Neuronal stem cell (in vitro differentiated cells): ENCODE data around the gene E4F1.

Experiments
- DNase-seq: peaks from one replicate; pipeline ENCODE4 v3.0.0-alpha.2; 2013; ENCODE audit warnings: low spot score
- H2AFZ ChIP-seq: one replicate; pipeline ENCODE4 v1.6.1; 2013; ENCODE audit warnings: mild to moderate bottlenecking, low read length, inconsistent platforms
- H2AK5ac ChIP-seq: 2 replicates; pipeline ENCODE4 v1.6.1; 2013; ENCODE audit warnings: low read depth, mild to moderate bottlenecking, inconsistent platforms, low read length, moderate library complexity, mixed read lengths
- H2BK120ac ChIP-seq: 2 replicates; pipeline ENCODE4 v1.6.1; 2013; ENCODE audit warnings: low read depth, mild to moderate bottlenecking, inconsistent platforms, low read length, moderate library complexity, mixed read lengths
- H2BK12ac ChIP-seq: one replicate; pipeline ENCODE4 v1.6.1; 2013; ENCODE audit warnings: low read length, inconsistent platforms
- H2BK15ac ChIP-seq: 2 replicates; pipeline ENCODE4 v1.6.1; 2013; ENCODE audit warnings: mild to moderate bottlenecking, low read length, inconsistent platforms, mixed read lengths
- H2BK5ac ChIP-seq: one replicate; pipeline ENCODE4 v1.6.1; 2013; ENCODE audit warnings: inconsistent platforms, mild to moderate bottlenecking, low read length, moderate library complexity
- H3K14ac ChIP-seq: one replicate; pipeline ENCODE4 v1.6.1; 2013; ENCODE audit warnings: low read length, inconsistent platforms
- H3K18ac ChIP-seq: 2 replicates; pipeline ENCODE4 v1.6.1; 2013; ENCODE audit warnings: low read length, inconsistent platforms
- H3K23ac ChIP-seq: 2 replicates; pipeline ENCODE4 v1.6.1; 2013; ENCODE audit warnings: low read depth, mild to moderate bottlenecking, mixed read lengths, low read length, inconsistent platforms; ENCODE audit not compliant: poor library complexity
- H3K27ac ChIP-seq: replicated peaks from 3 replicates; pipeline ENCODE4 v1.5.1; 2013; ENCODE audit warnings: low read length, inconsistent platforms
- H3K27me3 ChIP-seq, 3 experiments: 2 replicates each; pipeline ENCODE4 v1.6.1; 2013; ENCODE audit warnings: low read length in 3 of 3, mild to moderate bottlenecking in 2 of 3, inconsistent platforms in 1 of 3, low read depth in 1 of 3, mixed read lengths in 1 of 3, moderate library complexity in 1 of 3; ENCODE audit not compliant: control insufficient read depth in 3 of 3, insufficient read depth in 3 of 3
- H3K36me3 ChIP-seq, 2 donors: replicated peaks in 1 of 2; 2 replicates each; pipeline ENCODE4 v1.6.1; 2013; ENCODE audit warnings: low read length in 2 of 2; ENCODE audit not compliant: control insufficient read depth in 2 of 2, insufficient read depth in 2 of 2
- H3K4ac ChIP-seq: 2 replicates; pipeline ENCODE4 v1.6.1; 2013; ENCODE audit warnings: inconsistent platforms, mild to moderate bottlenecking, low read length, moderate library complexity
- H3K4me1 ChIP-seq, 2 donors: 1 replicate in 1 of 2; 2 replicates in 1 of 2; pipeline ENCODE4 v1.6.1; 2013; ENCODE audit warnings: low read length in 2 of 2, low read depth in 1 of 2; ENCODE audit not compliant: control insufficient read depth in 2 of 2, insufficient read depth in 1 of 2
- H3K4me2 ChIP-seq: one replicate; pipeline ENCODE4 v1.6.1; 2013; ENCODE audit warnings: mild to moderate bottlenecking, low read length, inconsistent platforms; ENCODE audit not compliant: insufficient read depth, poor library complexity, severe bottlenecking
- H3K4me3 ChIP-seq, 2 donors: 2 replicates each; pipeline ENCODE4 v1.5.1; 2013; ENCODE audit warnings: low read length in 2 of 2, mild to moderate bottlenecking in 2 of 2, inconsistent platforms in 1 of 2, moderate library complexity in 1 of 2
- H3K79me1 ChIP-seq: one replicate; pipeline ENCODE4 v1.6.1; 2013; ENCODE audit warnings: low read depth, mild to moderate bottlenecking, inconsistent platforms, low read length, moderate library complexity
- H3K9ac ChIP-seq: one replicate; pipeline ENCODE4 v1.6.1; 2013; ENCODE audit warnings: mild to moderate bottlenecking, low read depth, low read length, inconsistent platforms; ENCODE audit not compliant: poor library complexity
- H3K9me3 ChIP-seq, 2 donors: replicated peaks in 1 of 2; 2 replicates each; pipeline versions ENCODE3 to v1.6.1; 2013; ENCODE audit warnings: low read length in 2 of 2, mild to moderate bottlenecking in 2 of 2, inconsistent platforms in 1 of 2, low read depth in 1 of 2, mixed read lengths in 1 of 2, moderate library complexity in 1 of 2; ENCODE audit not compliant: control insufficient read depth in 2 of 2, insufficient read depth in 1 of 2
- H4K8ac ChIP-seq: one replicate; pipeline ENCODE4 v1.6.1; 2013; ENCODE audit warnings: low read depth, mild to moderate bottlenecking, inconsistent platforms, low read length, moderate library complexity
- H4K91ac ChIP-seq: one replicate; pipeline ENCODE4 v1.6.1; 2013; ENCODE audit warnings: low read length, low read depth, mild to moderate bottlenecking, inconsistent platforms; ENCODE audit not compliant: poor library complexity
- WGBS, 2 donors: extraction: QIAGEN DNeasy Blood & Tissue Kit; methylation state at CpG; one replicate each; pipeline ENCODE4 v1.1.7; 2013; ENCODE audit warnings: missing lambda C conversion rate in 2 of 2, mixed read lengths in 1 of 2; ENCODE audit not compliant: insufficient read length in 2 of 2, insufficient replicate concordance in 1 of 2; ENCODE audit errors: extremely low coverage in 2 of 2; 5-methylcytosine and 5-hydroxymethylcytosine counted together

Gene E4F1

GRCh38 chr16:2230376-2230775 is 7.0 kb downstream of the E4F1 start:
- Histone ChIP-seq H3K9me3 (no peaks in the 10 kb centered on the region), H3K4me2 (no peak overlapping the region), H3K9ac (no peak overlapping the region), H3K4me1 (no peaks in the 10 kb centered on the region), H3K23ac (peak overlapping the region; percentile 43), H2AK5ac (no peak overlapping the region), H3K79me1 (peaks cover 21% of the 10 kb centered on the region), H3K27ac (no peak overlapping the region), H3K36me3 (peaks cover 43 to 88% of the 10 kb centered on the region in 2 donors), H4K91ac (no peak overlapping the region), H2BK120ac (no peak overlapping the region), H3K27me3 (no peaks in the 10 kb centered on the region), H3K4ac (no peak overlapping the region), H3K18ac (no peak overlapping the region), H2BK12ac (peak overlapping the region; percentile 58), H2BK5ac (no peak overlapping the region), H2AFZ (no peak overlapping the region), H2BK15ac (no peak overlapping the region), H4K8ac (no peak overlapping the region), H3K4me3 (no peak overlapping the region), H3K14ac (no peak overlapping the region)
- no peak for DNase-seq
- WGBS, 2 donors = no CpG with 5 or more reads among the region's 13 CpGs

- Histone ChIP-seq H3K4me1 (peaks cover 0 to 4% of the 10 kb centered on the region in 2 donors), H3K23ac (no peak overlapping the region), H3K9me3 (no peaks in the 10 kb centered on the region), H4K8ac (peak overlapping the region; percentile 4), H3K18ac (no peak overlapping the region), H2AK5ac (no peak overlapping the region), H2BK12ac (no peak overlapping the region), H3K9ac (no peak overlapping the region), H4K91ac (no peak overlapping the region), H3K4me2 (no peak overlapping the region), H3K4ac (no peak overlapping the region), H3K27me3 (peaks cover 0 to 4% (median 0%) of the 10 kb centered on the region in 3 experiments), H3K4me3 (no peak overlapping the region), H2BK120ac (no peak overlapping the region), H2BK5ac (no peak overlapping the region), H2BK15ac (no peak overlapping the region), H3K14ac (no peak overlapping the region), H2AFZ (no peak overlapping the region), H3K27ac (no peak overlapping the region), H3K36me3 (peaks cover 44 to 91% of the 10 kb centered on the region in 2 donors), H3K79me1 (peaks cover 21% of the 10 kb centered on the region)
- WGBS, 2 donors = no CpG with 5 or more reads among the region's 29 CpGs
- no peak for DNase-seq
Measured at GRCh38 chr16:2231016-2231931, 7.9 kb downstream of the E4F1 start.

- peaks cover 44 to 86% of the 10 kb centered on the region in 2 donors for H3K36me3 ChIP-seq
- no peak overlapping the region for H4K91ac ChIP-seq
- H3K79me1 ChIP-seq = peaks cover 21% of the 10 kb centered on the region
Measured at GRCh38 chr16:2232094-2232990, 9.0 kb downstream of the E4F1 start.

More at GRCh38 chr16:2232094-2232990, 9.0 kb downstream of the E4F1 start:
- H2AFZ ChIP-seq = no peak overlapping the region
- H2BK120ac ChIP-seq = no peak overlapping the region
- H2BK12ac ChIP-seq = no peak overlapping the region
- no peak overlapping the region for H3K4me2 ChIP-seq
- DNase-seq = no peak
- H3K9ac ChIP-seq = peak overlapping the region; percentile 77
- H4K8ac ChIP-seq = peak overlapping the region; percentile 4
- H3K9me3 ChIP-seq = peaks cover 0 to 1% of the 10 kb centered on the region in 2 donors
- no peak overlapping the region for H2AK5ac ChIP-seq
- H3K27ac ChIP-seq = no peak overlapping the region
- H3K4me3 ChIP-seq = no peak overlapping the region
- peaks cover 0 to 15% (median 3%) of the 10 kb centered on the region in 3 experiments for H3K27me3 ChIP-seq
- H3K14ac ChIP-seq = no peak overlapping the region
- no peak overlapping the region for H2BK5ac ChIP-seq
- no peak overlapping the region for H3K4ac ChIP-seq
- no peak overlapping the region for H3K18ac ChIP-seq
- peaks cover 0 to 10% of the 10 kb centered on the region in 2 donors for H3K4me1 ChIP-seq
- H2BK15ac ChIP-seq = no peak overlapping the region
- peak overlapping the region; percentile 31 for H3K23ac ChIP-seq
- WGBS, 2 donors = no CpG with 5 or more reads among the region's 41 CpGs
